Limb (tissue), 2 donors: ENCODE measurements around the gene CREM.
A peak's percentile ranks its signal among the peaks of the same experiment; 100 is the strongest.
"Not testable (repeated sequence)": the region's sequence is repeated elsewhere in the genome, so short reads cannot be mapped to it uniquely, and the experiment has no call there.

Experiments used
- DNase-seq, 2 donors: peaks; one replicate each; pipeline ENCODE4 v3.0.0-alpha.2; 2016; ENCODE audit errors: extremely low spot score in 2 of 2

Gene CREM

DNA sequence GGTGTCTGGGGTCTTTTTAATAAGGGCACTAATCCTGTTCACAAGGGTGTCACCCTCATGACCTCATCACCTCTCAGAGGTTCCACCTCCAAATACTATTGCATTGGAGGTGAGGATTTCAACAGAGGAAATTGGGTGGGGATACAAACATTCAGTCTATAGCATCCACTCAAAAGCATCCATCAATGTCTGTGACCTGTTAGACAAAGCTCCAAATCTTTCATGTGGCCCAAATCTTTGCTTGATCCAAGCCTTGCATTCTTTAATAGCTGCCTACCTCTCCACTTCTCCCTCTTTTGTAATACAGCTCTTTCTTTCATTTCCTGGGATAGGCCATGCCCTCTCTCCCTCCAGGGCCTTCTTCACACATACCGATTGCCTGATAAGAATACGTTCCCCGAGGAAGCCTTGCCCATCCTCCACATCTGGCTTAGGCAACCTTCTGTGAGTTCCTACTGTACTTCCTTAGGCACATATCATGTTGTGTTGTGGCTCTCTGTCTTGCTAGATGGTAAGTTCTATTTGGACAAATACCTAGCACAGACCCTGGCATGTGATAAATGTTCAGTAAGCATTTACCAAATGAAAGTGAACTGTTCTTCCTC is 66.1 kb downstream of the CREM start:
- no peak for DNase-seq

- no peak for DNase-seq
Measured at GRCh38 chr10:35194471-35194870, 67.8 kb downstream of the CREM start.

DNA sequence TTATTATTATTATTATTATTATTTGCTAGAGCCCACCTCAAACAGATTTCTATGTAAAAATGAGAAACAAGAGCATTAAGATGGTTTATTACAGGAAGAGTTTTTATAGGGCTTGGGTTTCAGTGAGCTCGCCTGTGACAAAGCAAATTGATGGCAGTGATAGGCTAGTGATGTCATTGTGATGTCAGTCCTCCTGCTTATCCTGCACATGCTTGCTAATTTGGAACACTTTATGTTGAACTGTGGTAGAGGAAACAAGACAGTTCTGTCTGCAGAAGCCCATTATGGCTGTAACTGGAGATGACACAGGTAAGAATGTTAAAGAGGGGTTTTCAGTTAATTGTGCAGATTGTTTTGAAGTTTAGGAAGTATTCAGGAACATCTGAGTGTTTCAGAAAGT is 68.3 kb downstream of the CREM start:
- no peak for DNase-seq

DNA sequence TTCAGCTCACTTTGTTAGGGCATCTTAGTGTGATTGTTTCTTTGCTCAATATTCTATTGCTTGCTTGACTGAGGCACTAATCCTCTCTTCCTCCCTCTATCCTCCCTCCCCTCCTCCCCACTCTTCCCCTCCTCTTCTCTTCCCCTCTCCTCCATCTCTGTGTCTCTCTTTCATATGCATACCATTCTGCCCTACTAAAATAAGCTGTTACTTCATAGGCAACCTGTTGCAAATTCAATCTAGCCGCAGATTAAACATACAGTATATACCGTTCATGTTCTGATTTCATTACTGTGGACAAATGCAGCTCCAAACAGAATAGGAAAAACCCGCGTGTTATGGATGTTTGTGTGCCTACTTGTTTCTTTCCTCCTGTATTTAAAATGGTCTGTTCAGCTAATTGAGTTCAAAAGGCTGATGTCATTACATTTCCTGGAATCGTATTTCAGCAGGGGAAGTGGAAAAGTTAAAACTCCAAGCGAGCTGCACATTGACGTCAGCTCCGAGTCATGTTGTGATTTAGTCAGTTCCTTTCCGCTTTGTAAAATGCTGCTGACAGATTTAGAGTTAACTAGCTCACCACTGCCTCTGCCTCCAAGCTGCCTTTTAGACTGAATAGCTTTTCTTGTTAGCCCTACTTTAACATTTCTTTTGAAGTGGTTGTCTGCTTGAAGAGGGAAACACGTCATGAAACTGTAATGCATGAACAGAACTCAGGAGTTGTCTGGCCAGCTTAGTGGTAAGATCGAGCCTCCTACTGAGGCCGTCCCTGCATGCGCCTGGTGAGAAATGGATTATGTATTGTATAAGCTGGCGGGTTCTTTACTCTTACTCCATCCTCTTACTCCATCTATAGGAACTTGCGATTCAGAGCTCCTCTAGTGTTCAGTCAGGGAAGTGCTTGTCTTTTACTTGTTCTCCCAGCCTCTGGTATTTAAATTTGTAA is 69.0 kb downstream of the CREM start:
- peak; percentile 76 to 96 for DNase-seq

DNA sequence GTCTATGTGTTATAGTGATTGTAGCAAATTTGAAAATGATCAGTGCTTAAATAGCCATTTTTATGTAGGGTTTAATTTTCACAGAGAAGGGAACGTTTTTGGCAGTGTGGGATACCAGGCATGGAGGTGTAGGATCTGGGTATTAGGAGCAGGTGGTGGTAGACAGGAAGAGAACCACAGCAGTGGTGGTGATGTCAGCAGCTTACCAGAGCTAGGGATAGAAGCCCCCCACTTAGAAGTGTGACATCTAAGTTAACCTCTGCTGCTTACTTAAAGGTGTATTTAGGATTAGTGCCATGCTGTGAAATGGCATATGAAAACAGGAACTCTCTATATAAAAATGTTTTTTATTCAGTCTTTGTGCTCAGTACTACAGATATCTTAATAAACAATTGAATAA is 73.8 kb downstream of the CREM start:
- no peak for DNase-seq

GRCh38 chr10:35201234-35201633 is 74.6 kb downstream of the CREM start:
- DNase-seq, result no peak

DNA sequence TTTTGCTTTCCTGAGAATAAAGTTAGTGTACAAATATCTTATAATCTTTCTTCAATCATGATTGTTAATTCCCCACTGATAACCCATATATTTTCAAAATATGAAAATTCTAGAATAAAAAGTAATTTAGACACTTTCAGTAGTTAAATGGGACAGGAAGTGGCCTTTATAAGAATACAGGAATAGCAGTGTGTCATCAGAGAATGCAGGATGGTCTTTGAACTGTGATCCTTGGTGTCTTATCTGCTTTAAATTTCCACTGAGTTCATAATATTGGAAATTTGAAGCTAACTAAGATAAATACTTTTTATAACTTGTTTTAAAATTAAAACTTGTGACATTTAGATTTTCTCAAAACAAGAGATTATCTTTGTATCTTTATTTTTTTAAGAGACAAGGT is 75.4 kb downstream of the CREM start:
- no peak for DNase-seq

DNA sequence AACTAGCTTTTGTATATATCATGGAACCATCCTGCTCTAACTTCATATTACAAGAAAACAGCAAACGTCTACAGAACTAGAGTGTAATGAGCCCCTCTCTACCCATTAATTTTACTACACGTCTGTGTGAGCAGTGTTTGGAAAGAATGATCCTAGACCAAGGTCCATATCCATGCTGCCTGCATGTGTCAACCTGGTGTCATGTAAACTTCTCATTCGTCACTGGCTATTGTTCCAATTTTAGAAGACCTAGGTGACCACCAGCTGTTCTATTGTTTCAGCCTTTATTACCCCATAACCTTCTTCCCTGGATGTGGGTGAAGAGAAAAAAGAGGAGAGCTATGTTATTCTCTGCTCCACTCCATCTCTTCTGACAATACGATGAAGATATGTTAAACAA is 77.1 kb downstream of the CREM start:
- DNase-seq, result no peak

- DNase-seq, result no peak
Measured at GRCh38 chr10:35204650-35205319, 78.1 kb downstream of the CREM start.

DNA sequence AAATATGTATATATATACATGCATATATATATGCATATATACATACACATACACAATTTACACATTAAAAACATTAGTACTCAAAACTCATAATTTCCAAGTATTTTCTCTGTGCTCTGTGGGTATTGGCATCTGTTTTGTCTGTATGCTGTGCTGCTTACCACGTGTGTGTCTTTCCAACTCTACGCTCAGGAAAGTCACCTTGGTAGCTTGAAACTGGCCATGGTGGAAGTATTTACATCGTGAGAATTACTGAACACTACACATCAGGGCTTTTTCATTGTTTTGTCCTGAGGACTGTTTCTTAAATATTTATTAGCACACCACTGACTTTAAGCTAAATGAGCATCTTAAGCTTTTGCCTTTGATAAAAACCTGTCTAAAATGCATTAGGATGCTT is 79.6 kb downstream of the CREM start:
- no peak for DNase-seq

DNA sequence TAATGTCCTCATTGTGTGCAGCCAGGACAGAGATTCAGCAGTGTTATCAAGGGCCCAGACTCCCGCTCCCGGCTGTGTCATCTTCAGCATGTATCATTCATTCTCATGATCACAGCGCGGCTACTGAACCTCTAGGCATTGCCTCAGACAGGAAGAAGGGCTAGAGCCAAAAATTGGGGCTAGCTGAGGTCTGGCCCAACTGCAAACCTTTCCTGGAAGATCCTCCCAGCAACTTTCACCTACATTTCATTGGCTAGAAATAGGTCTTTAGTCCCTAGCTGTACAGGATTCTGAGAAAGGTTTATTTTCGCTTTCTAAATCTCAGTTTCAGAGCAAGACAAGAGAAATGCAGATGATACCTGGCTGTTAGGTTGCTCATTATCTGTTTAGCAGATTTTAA is 81.9 kb downstream of the CREM start:
- no peak for DNase-seq

GRCh38 chr10:35208949-35209613 is 82.4 kb downstream of the CREM start:
- DNase-seq, result no peak

GRCh38 chr10:35210961-35211360 is 84.3 kb downstream of the CREM start:
- no peak for DNase-seq

GRCh38 chr10:35211390-35211789 is 84.7 kb downstream of the CREM start:
- no peak for DNase-seq

DNA sequence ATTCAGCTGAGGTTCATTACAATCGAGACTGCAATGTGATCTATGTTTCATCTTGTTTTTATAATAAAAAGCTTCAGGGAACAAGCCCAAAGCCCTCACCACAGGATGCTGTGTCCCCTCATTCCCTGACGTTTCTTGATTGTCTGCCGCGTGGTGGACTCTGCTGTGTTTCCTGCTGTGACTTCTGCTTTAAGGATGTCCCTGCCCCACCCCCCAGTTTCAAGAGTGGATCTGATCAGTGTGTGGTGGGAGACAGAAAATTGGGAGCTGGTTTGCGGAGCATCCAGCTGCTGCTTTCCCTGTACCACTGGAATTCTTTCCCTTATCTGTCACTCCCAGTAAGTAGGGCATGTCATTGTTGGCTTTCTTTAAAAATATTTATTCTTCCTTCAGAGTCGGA is 86.2 kb downstream of the CREM start:
- no peak for DNase-seq

- DNase-seq, result no peak
Measured at GRCh38 chr10:35213699-35214098, 87.1 kb downstream of the CREM start.

DNA sequence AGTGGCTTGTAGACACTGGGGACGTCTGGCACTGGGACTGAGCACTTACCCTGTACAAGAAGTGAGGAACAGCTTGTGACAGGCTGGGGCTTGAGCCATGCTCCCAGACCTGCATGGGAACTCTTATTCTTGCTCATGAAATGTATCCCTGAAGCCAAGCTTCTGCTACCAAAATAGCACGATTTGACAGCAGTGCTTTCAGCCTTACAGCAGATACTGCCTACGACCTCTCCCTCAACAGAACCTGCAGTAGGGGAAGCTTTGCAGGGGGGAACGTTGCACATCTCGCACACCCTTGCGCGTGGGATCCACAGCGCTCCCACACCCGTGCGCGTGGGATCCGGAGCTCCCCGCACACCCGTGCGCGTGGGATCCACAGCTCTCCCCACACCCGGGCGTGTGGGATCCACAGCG is 88.0 kb downstream of the CREM start:
- DNase-seq, result no peak

DNA sequence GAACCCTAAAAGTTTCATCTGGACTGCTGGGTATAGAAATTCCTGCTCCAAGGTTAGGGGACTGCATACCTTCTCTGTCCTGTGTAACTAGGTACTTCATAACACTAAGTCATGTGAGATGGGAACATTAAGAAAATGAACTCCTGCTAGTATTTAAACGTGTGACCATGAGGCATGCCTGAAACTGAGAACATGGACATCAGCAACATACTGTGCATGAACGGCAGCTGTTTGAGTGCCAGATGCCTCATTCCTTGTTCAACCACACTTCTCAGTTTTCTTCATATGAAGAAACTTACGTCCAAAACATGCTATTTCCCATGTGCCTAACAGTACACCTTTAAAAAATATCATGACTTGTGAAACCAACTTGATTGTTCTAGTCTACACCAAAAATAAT is 88.5 kb downstream of the CREM start:
- no peak for DNase-seq

- no peak for DNase-seq
Measured at GRCh38 chr10:35216303-35216905, 89.8 kb downstream of the CREM start.

DNA sequence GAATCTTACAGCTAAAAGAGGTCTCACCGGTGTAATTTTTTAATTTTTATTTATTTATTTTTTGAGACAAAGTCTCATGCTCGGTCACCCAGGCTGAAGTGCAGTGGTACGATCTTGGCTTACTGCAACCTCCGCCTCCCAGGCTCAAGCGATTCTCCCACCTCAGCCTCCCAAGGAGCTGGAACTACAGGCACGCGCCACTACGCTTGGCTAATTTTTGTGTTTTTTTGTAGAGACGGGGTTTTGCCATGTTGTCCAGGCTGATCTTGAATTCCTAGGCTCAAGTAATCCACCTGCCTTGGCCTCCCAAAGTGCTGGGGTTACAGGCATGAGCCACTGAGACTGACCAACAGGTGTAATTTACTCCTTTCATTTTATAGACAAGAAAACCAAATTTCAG is 90.3 kb downstream of the CREM start:
- not testable (repeated sequence) for DNase-seq

DNA sequence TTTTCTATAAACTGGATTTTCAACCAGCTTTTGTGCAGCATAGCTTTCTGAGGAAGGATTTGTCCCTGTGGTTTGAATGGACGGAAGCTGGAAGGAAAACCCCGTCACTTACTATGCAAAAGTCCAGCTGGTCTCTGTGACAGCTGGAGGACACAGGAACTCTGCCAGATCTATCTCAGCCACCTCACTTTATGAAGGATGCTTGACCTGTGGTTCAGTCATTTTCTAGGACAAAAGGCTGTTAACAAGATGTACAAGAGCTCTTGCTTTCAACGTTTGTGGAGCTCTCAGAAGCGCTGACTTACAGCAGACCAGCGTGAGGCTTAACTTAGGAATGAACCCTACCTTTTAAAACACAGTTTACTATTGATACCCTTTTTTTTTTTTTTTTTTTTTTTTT is 90.8 kb downstream of the CREM start:
- DNase-seq, result no peak
